Endothelial cell (in vitro differentiated cells): Measurements from ENCODE around the gene POLN. TPM values are rescaled to one million over a fixed set of nuclear protein-coding genes. Genes with fewer than 3 reads are reported as not detected.
A peak's percentile ranks its signal among the peaks of the same experiment; 100 is the strongest.
"Not testable (repeated sequence)": the region's sequence is repeated elsewhere in the genome, so short reads cannot be mapped to it uniquely, and the experiment has no call there.

Experiments
- DNase-seq: peaks from one replicate; pipeline ENCODE4 v3.0.0; 2021; ENCODE audit warnings: low spot score
- H3K27ac Mint-ChIP-seq: one replicate; pipeline ENCODE4 v1.8.0; 2021; ENCODE audit warnings: mixed read lengths, inconsistent platforms; ENCODE audit not compliant: unreplicated experiment
- H3K27me3 Mint-ChIP-seq: one replicate; pipeline ENCODE4 v1.8.0; 2021; ENCODE audit warnings: mild to moderate bottlenecking, moderate library complexity, mixed read lengths, inconsistent platforms; ENCODE audit not compliant: unreplicated experiment
- H3K36me3 Mint-ChIP-seq: one replicate; pipeline ENCODE4 v1.8.0; 2021; ENCODE audit warnings: mild to moderate bottlenecking, low read depth, mixed read lengths, inconsistent platforms; ENCODE audit not compliant: unreplicated experiment
- H3K4me1 Mint-ChIP-seq: one replicate; pipeline ENCODE4 v1.8.0; 2021; ENCODE audit warnings: mild to moderate bottlenecking, mixed read lengths, inconsistent platforms; ENCODE audit not compliant: unreplicated experiment
- H3K4me3 Mint-ChIP-seq: one replicate; pipeline ENCODE4 v1.8.0; 2021; ENCODE audit warnings: mild to moderate bottlenecking, mixed read lengths, inconsistent platforms; ENCODE audit not compliant: unreplicated experiment
- H3K9me3 Mint-ChIP-seq: one replicate; pipeline ENCODE4 v1.8.0; 2021; ENCODE audit warnings: mixed read lengths, inconsistent platforms; ENCODE audit not compliant: unreplicated experiment
- CTCF ChIP-seq: fragments of 200-600 bp; sonication (generic); IDR thresholded peaks from one replicate; pipeline ENCODE4 v1.5.0; 2021; ENCODE audit warnings: antibody characterized with exemption; ENCODE audit not compliant: unreplicated experiment
- total RNA-seq: library from RNA; stranded (reverse); fragmentation: NEBNext Ultra II Directional; extraction: Animal tissue kit (Norgen Biotek cat#: 25700); gene quantifications from one replicate; pipeline ENCODE4 v1.2.1, GENCODE V29; 2021; ENCODE audit not compliant: unreplicated experiment

Gene POLN
- total RNA-seq, 1 donor from 2014 or later, result 2.5 TPM

- Mint-ChIP-seq H3K36me3 (peaks cover 4% of the 10 kb centered on the region), H3K27ac (no peak overlapping the region), H3K27me3 (peaks cover 1% of the 10 kb centered on the region), H3K4me3 (no peak overlapping the region), H3K9me3 (no peaks in the 10 kb centered on the region), H3K4me1 (no peaks in the 10 kb centered on the region)
- TF ChIP-seq CTCF, result no peak
- DNase-seq, result no peak
Measured at GRCh38 chr4:2222838-2223237, 19.1 kb downstream of the POLN start.

- H3K27ac Mint-ChIP-seq, H3K9me3 Mint-ChIP-seq, H3K36me3 Mint-ChIP-seq, H3K27me3 Mint-ChIP-seq, DNase-seq, H3K4me1 Mint-ChIP-seq, H3K4me3 Mint-ChIP-seq: not testable (repeated sequence)
Measured at GRCh38 chr4:2221378-2221777, 20.5 kb downstream of the POLN start.

- H3K4me1 Mint-ChIP-seq, result no peaks in the 10 kb centered on the region
- peaks cover 1% of the 10 kb centered on the region for H3K27me3 Mint-ChIP-seq
- peak; percentile 62 for TF ChIP-seq CTCF
- DNase-seq, result peak; percentile 80
- no peak overlapping the region for H3K4me3 Mint-ChIP-seq
- no peak overlapping the region for H3K27ac Mint-ChIP-seq
- no peaks in the 10 kb centered on the region for H3K9me3 Mint-ChIP-seq
- peaks cover 4% of the 10 kb centered on the region for H3K36me3 Mint-ChIP-seq
Measured at GRCh38 chr4:2220016-2220630, 21.8 kb downstream of the POLN start.

GRCh38 chr4:2219233-2219760 is 22.6 kb downstream of the POLN start:
- peaks cover 4% of the 10 kb centered on the region for H3K36me3 Mint-ChIP-seq
- H3K4me3 Mint-ChIP-seq, result no peak overlapping the region
- H3K9me3 Mint-ChIP-seq, result no peaks in the 10 kb centered on the region
- no peak overlapping the region for H3K27ac Mint-ChIP-seq
- DNase-seq, result no peak
- H3K4me1 Mint-ChIP-seq, result peaks cover 2% of the 10 kb centered on the region
- TF ChIP-seq CTCF, result no peak
- peaks cover 1% of the 10 kb centered on the region for H3K27me3 Mint-ChIP-seq

- H3K4me3 Mint-ChIP-seq, result no peak overlapping the region
Measured at GRCh38 chr4:2218436-2218835, 23.5 kb downstream of the POLN start.

More at GRCh38 chr4:2218436-2218835, 23.5 kb downstream of the POLN start:
- Mint-ChIP-seq H3K27me3 (peaks cover 1% of the 10 kb centered on the region), H3K9me3 (no peaks in the 10 kb centered on the region), H3K36me3 (peaks cover 4% of the 10 kb centered on the region), H3K4me1 (peaks cover 6% of the 10 kb centered on the region), H3K27ac (no peak overlapping the region)
- no peak for TF ChIP-seq CTCF
- DNase-seq, result no peak
